ENCODE results near the gene OR52E5.

OR52E5 gene

GRCh38 chr11:5932671-5933070, 39.7 kb downstream of the OR52E5 start:
- no peak for FAIRE-seq
- no peak for DNase-seq (ENCODE audit: low spot score)

GRCh38 chr11:5933116-5933515, 40.1 kb downstream of the OR52E5 start:
- FAIRE-seq, result no peak
- DNase-seq (ENCODE audit: low spot score), result no peak

DNA sequence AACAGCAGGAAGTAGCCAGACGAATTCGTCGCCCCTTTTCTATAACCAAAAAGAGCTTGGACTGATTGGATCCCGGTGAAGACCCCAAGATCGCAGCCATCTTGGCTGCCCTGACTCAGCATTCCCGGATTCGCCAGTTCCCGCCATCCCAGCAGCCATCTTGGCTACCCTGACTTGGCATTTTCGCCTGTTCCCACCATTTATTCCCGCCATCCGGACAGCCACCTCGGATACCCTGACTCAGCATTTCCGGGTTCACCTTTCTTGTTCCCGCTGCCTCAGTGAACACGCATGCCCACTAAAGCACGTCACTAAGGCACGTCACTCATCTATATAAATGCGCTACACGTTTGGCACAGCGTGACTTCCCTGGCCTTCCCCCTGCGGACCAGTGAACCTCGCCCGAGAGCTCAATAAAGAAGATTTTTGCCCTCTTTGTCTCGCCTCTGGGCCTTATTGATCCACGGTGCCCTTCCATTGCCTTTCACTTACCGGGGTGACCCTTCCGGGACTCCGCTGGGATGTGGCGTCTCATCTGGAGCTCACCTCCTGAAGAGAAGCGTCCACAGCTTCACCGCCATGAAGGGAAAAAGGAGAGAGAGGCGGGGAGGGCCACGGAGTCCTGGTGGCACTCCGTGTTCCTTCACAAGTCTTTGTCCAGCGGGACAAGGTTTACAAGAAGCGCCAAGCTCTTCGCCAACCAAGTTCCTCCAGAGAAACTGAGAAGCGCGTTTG, 45.0 kb downstream of the OR52E5 start:
- DNase-seq (ENCODE audit: low spot score) (no peak), FAIRE-seq (no peak)

GRCh38 chr11:5938603-5938965, 45.6 kb downstream of the OR52E5 start:
- FAIRE-seq (no peak), DNase-seq (ENCODE audit: low spot score) (no peak)

- DNase-seq (ENCODE audit: low spot score) (no peak), FAIRE-seq (no peak)
Measured at GRCh38 chr11:5940748-5941147, 47.7 kb downstream of the OR52E5 start.

GRCh38 chr11:5941951-5942350, 48.9 kb downstream of the OR52E5 start, which contains the start of gene OR56A3:
TSS of gene OR56A3 (plus strand) at chr11:5942251. CDS start at chr11:5947347, 5,096 bp downstream.
- DNase-seq (ENCODE audit: low spot score) (no peak), FAIRE-seq (no peak)

Data from RCC 7860 (cell line).